HEK293T (cell line): ENCODE results near the gene MARK4.

Source experiments
- BHLHE40 ChIP-seq: fragments of 450-650 bp; IDR thresholded peaks from 2 replicates; pipeline ENCODE4 v1.6.1; 2016; ENCODE audit warnings: mild to moderate bottlenecking, moderate library complexity, borderline replicate concordance
- CTBP1 ChIP-seq: fragments of 450-650 bp; IDR thresholded peaks from 2 replicates; pipeline ENCODE4 v1.6.1; 2016; ENCODE audit warnings: borderline replicate concordance
- ELF4 ChIP-seq: fragments of 450-650 bp; IDR thresholded peaks from 2 replicates; pipeline ENCODE4 v1.6.1; 2017; ENCODE audit warnings: antibody characterized with exemption
- FOXK2 ChIP-seq: fragments of 450-650 bp; IDR thresholded peaks from 2 replicates; pipeline ENCODE4 v1.6.1; 2016; ENCODE audit warnings: mild to moderate bottlenecking
- FOXM1 ChIP-seq: fragments of 450-650 bp; IDR thresholded peaks from 2 replicates; pipeline ENCODE4 v1.6.1; 2017; ENCODE audit warnings: mild to moderate bottlenecking, borderline replicate concordance
- HDGF ChIP-seq: fragments of 450-650 bp; IDR thresholded peaks from 2 replicates; pipeline ENCODE4 v1.6.1; 2017; ENCODE audit warnings: antibody characterized with exemption, borderline replicate concordance
- NFRKB ChIP-seq: fragments of 450-650 bp; IDR thresholded peaks from 2 replicates; pipeline ENCODE4 v1.6.1; 2016; ENCODE audit warnings: mild to moderate bottlenecking, moderate library complexity
- PKNOX1 ChIP-seq: fragments of 450-650 bp; IDR thresholded peaks from 2 replicates; pipeline ENCODE4 v1.6.1; 2016
- SP1 ChIP-seq: fragments of 450-650 bp; IDR thresholded peaks from 2 replicates; pipeline ENCODE4 v1.6.1; 2017
- TARDBP ChIP-seq: fragments of 450-650 bp; IDR thresholded peaks from 2 replicates; pipeline ENCODE4 v1.6.1; 2016

- no peak for TF ChIP-seq FOXM1
- TF ChIP-seq TARDBP = no peak
- no peak for TF ChIP-seq HDGF
- TF ChIP-seq NFRKB = no peak
- no peak for TF ChIP-seq SP1
- TF ChIP-seq PKNOX1 = no peak
- no peak for TF ChIP-seq BHLHE40
- no peak for TF ChIP-seq CTBP1
- no peak for TF ChIP-seq ELF4
- TF ChIP-seq FOXK2 = no peak
Measured at GRCh38 chr19:45218426-45218825, 32.6 kb upstream of the MARK4 start.
